ENCODE results near the gene FAM120B. TPM values are rescaled to one million over a fixed set of nuclear protein-coding genes. Genes with fewer than 3 reads are reported as not detected.

The FAM120B gene
- total and polyA plus RNA-seq, 2 donors = 17.5 to 30.3 TPM

GRCh38 chr6:170294813-170295509 is 11.6 kb upstream of the FAM120B start:
- no peak for DNase-seq (ENCODE audit: extremely low spot score)
- WGBS = 16% methylated on average over 30 of the region's 30 CpGs
- Histone ChIP-seq H3K4me1 (ENCODE audit: insufficient read depth) (peaks cover 6% of the 10 kb centered on the region), H3K4me3 (ENCODE audit: low read depth, low read length) (peak overlapping the region; percentile 49), H3K36me3 (ENCODE audit: insufficient read depth) (no peaks in the 10 kb centered on the region), H3K27ac (ENCODE audit: low read depth) (no peak overlapping the region)

- DNase-seq (ENCODE audit: extremely low spot score) = no peak
- Histone ChIP-seq H3K27ac (ENCODE audit: low read depth) (no peak overlapping the region), H3K36me3 (ENCODE audit: insufficient read depth) (no peaks in the 10 kb centered on the region), H3K4me3 (ENCODE audit: low read depth, low read length) (peak overlapping the region; percentile 49), H3K4me1 (ENCODE audit: insufficient read depth) (peaks cover 6% of the 10 kb centered on the region)
- WGBS = under 1% methylated on average over 109 of the region's 109 CpGs
These were observed 10.8 kb upstream of the FAM120B start for GRCh38 chr6:170295510-170296422.

- peaks cover 6% of the 10 kb centered on the region for H3K4me1 ChIP-seq (ENCODE audit: insufficient read depth)
- DNase-seq (ENCODE audit: extremely low spot score) = no peak
- H3K27ac ChIP-seq (ENCODE audit: low read depth) = no peak overlapping the region
- H3K36me3 ChIP-seq (ENCODE audit: insufficient read depth) = no peaks in the 10 kb centered on the region
- peak overlapping the region; percentile 49 for H3K4me3 ChIP-seq (ENCODE audit: low read depth, low read length)
- WGBS = 1% methylated on average over 47 of the region's 47 CpGs
These were observed 10.2 kb upstream of the FAM120B start for GRCh38 chr6:170296423-170296745.

GRCh38 chr6:170296746-170297575 is 9.6 kb upstream of the FAM120B start:
- Histone ChIP-seq H3K4me1 (ENCODE audit: insufficient read depth) (peaks cover 6% of the 10 kb centered on the region), H3K36me3 (ENCODE audit: insufficient read depth) (no peaks in the 10 kb centered on the region), H3K27ac (ENCODE audit: low read depth) (no peak overlapping the region), H3K4me3 (ENCODE audit: low read depth, low read length) (peak overlapping the region; percentile 49)
- WGBS = 12% methylated on average over 67 of the region's 67 CpGs
- DNase-seq (ENCODE audit: extremely low spot score) = no peak

GRCh38 chr6:170297576-170298330 is 8.8 kb upstream of the FAM120B start:
- no peaks in the 10 kb centered on the region for H3K36me3 ChIP-seq (ENCODE audit: insufficient read depth)
- WGBS = 43% methylated on average over 11 of the region's 11 CpGs
- no peak for DNase-seq (ENCODE audit: extremely low spot score)
- no peak overlapping the region for H3K27ac ChIP-seq (ENCODE audit: low read depth)
- peaks cover 6% of the 10 kb centered on the region for H3K4me1 ChIP-seq (ENCODE audit: insufficient read depth)
- H3K4me3 ChIP-seq (ENCODE audit: low read depth, low read length) = no peak overlapping the region

- H3K27ac ChIP-seq (ENCODE audit: low read depth) = no peak overlapping the region
- no peak for DNase-seq (ENCODE audit: extremely low spot score)
- 98% methylated on average over 1 of the region's 1 CpG for WGBS
- peaks cover 6% of the 10 kb centered on the region for H3K4me1 ChIP-seq (ENCODE audit: insufficient read depth)
- H3K36me3 ChIP-seq (ENCODE audit: insufficient read depth) = no peaks in the 10 kb centered on the region
- H3K4me3 ChIP-seq (ENCODE audit: low read depth, low read length) = no peak overlapping the region
These were observed 7.9 kb upstream of the FAM120B start for GRCh38 chr6:170298688-170299087.

- Histone ChIP-seq H3K27ac (ENCODE audit: low read depth) (no peak overlapping the region), H3K36me3 (ENCODE audit: insufficient read depth) (no peaks in the 10 kb centered on the region), H3K4me1 (ENCODE audit: insufficient read depth) (peaks cover 3% of the 10 kb centered on the region), H3K4me3 (ENCODE audit: low read depth, low read length) (no peak overlapping the region)
- no peak for DNase-seq (ENCODE audit: extremely low spot score)
- WGBS = 96% methylated on average over 1 of the region's 1 CpG
These were observed 5.4 kb upstream of the FAM120B start for GRCh38 chr6:170301184-170301583.

- DNase-seq (ENCODE audit: extremely low spot score) = no peak
- Histone ChIP-seq H3K4me3 (ENCODE audit: low read depth, low read length) (peak overlapping the region; percentile 88), H3K36me3 (ENCODE audit: insufficient read depth) (no peaks in the 10 kb centered on the region), H3K27ac (ENCODE audit: low read depth) (no peak overlapping the region), H3K4me1 (ENCODE audit: insufficient read depth) (peaks cover 1% of the 10 kb centered on the region)
- WGBS = 12% methylated on average over 29 of the region's 29 CpGs
These were observed 694 bp upstream of the FAM120B start for GRCh38 chr6:170305805-170306323.

GRCh38 chr6:170307080-170307545 is 555 bp downstream of the FAM120B start:
- no peaks in the 10 kb centered on the region for H3K36me3 ChIP-seq (ENCODE audit: insufficient read depth)
- WGBS = 6% methylated on average over 15 of the region's 15 CpGs
- DNase-seq (ENCODE audit: extremely low spot score) = no peak
- H3K4me3 ChIP-seq (ENCODE audit: low read depth, low read length) = peak overlapping the region; percentile 88
- peaks cover 1% of the 10 kb centered on the region for H3K4me1 ChIP-seq (ENCODE audit: insufficient read depth)
- H3K27ac ChIP-seq (ENCODE audit: low read depth) = peak overlapping the region; percentile 81

GRCh38 chr6:170308761-170309160 is 2.2 kb downstream of the FAM120B start:
- no peak for DNase-seq (ENCODE audit: extremely low spot score)
- H3K36me3 ChIP-seq (ENCODE audit: insufficient read depth) = no peaks in the 10 kb centered on the region
- no peak overlapping the region for H3K4me3 ChIP-seq (ENCODE audit: low read depth, low read length)
- H3K27ac ChIP-seq (ENCODE audit: low read depth) = no peak overlapping the region
- peaks cover 1% of the 10 kb centered on the region for H3K4me1 ChIP-seq (ENCODE audit: insufficient read depth)
- WGBS = 87% methylated on average over 1 of the region's 1 CpG

GRCh38 chr6:170311696-170312095 is 5.1 kb downstream of the FAM120B start:
- 84% methylated on average over 5 of the region's 5 CpGs for WGBS

GRCh38 chr6:170312876-170313275 is 6.3 kb downstream of the FAM120B start:
- Histone ChIP-seq H3K27ac (ENCODE audit: low read depth) (no peak overlapping the region), H3K4me1 (ENCODE audit: insufficient read depth) (peaks cover under 1% of the 10 kb centered on the region), H3K4me3 (ENCODE audit: low read depth, low read length) (no peak overlapping the region), H3K36me3 (ENCODE audit: insufficient read depth) (no peaks in the 10 kb centered on the region)
- WGBS = 94% methylated on average over 2 of the region's 2 CpGs
- no peak for DNase-seq (ENCODE audit: extremely low spot score)

More at GRCh38 chr6:170311696-170312095, 5.1 kb downstream of the FAM120B start:
- DNase-seq (ENCODE audit: extremely low spot score) = no peak
- Histone ChIP-seq H3K27ac (ENCODE audit: low read depth) (no peak overlapping the region), H3K4me3 (ENCODE audit: low read depth, low read length) (no peak overlapping the region), H3K36me3 (ENCODE audit: insufficient read depth) (no peaks in the 10 kb centered on the region), H3K4me1 (ENCODE audit: insufficient read depth) (peaks cover 1% of the 10 kb centered on the region)
